HG03039 (cell line): ENCODE measurements around the gene ANKRD33B.

ENCODE experiments used
- ATAC-seq: cut with Tn5 transposase; IDR thresholded peaks from one replicate; pipeline ENCODE4 v1.9.1; 2021; ENCODE audit warnings: mild to moderate bottlenecking, moderate library complexity; ENCODE audit not compliant: unreplicated experiment

Gene ANKRD33B

GRCh38 chr5:10688651-10689171, 124.8 kb downstream of the ANKRD33B start:
- no peak for ATAC-seq

DNA sequence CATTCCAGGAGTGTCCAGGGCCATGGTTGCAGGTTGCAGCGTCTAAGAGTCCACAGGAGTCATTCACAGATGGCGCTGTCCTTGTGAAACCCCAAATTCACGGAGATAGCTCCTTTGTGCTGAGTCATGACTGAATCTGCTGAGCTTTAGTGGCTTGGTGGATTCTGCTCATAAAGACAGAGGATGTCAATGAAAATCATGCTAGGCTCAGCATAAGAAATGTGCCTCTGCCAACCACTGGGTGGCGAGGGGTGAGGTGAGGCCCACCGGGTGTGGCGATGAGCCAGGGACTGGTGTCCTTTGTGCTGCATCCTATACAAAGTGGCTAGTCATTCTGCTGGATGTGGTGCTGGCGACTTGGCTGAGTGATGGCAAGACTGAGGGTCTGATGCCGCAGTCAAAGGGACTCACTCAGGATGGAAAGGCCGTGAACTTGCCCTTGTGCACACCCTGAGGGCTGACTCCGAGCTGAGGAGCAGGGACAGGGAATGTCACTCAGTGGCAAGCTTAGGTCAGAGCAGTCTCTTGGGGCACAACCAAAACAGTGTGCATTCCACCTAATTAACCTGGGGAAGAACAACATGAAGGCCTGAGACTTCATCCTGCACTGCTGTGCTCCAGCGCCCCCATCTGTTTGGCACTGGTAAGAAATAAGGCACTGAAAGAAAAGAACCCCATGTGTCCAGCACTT, 125.7 kb downstream of the ANKRD33B start:
- ATAC-seq: no peak

DNA sequence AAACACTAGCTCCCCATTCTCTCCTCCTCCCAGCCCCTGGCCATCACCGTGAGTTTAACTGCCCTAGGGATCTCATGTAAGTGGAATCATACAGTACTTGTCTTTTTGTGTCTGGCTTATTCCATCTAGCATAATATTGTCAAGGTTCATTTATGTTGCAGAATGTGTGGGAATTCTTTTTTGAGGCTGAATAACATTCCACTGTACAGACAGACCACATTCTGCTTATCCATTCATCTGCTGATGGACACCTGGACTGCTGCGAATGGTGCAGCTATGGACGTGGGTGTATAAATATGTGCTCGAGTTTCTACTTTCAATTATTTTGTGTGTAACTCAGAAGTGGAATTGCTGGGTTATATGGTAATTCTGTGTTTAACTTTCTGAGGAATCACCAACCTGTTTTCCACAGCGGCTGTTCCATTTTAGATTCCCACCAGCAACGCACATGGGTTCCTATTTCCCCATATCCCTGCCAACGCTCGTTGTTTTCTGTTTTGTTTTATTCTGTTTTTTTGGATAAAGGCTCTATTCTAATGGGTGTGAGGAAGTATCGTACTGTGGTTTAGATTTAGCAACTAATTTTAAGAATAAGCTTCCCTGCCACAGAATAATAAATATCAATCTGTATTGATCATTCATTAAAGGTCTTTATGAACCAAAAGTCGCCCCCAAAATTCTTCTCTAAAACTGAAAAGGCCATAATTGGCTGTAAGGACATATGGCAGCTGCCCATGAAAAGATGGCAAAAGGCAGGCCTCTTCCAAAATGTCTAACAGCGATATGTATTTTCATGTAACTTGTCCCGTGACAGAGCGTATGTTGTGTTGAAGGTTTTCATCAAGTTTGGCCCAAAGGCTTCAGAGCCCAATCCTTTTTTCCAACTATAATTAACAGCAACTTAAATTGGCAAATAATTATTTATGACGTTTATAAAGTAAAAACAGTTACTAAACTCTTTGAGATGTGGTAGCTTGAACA, 126.9 kb downstream of the ANKRD33B start:
- no peak for ATAC-seq

- ATAC-seq: no peak
These were observed 128.2 kb downstream of the ANKRD33B start for GRCh38 chr5:10691826-10692785.

GRCh38 chr5:10695055-10695649, 131.3 kb downstream of the ANKRD33B start:
- ATAC-seq: no peak

DNA sequence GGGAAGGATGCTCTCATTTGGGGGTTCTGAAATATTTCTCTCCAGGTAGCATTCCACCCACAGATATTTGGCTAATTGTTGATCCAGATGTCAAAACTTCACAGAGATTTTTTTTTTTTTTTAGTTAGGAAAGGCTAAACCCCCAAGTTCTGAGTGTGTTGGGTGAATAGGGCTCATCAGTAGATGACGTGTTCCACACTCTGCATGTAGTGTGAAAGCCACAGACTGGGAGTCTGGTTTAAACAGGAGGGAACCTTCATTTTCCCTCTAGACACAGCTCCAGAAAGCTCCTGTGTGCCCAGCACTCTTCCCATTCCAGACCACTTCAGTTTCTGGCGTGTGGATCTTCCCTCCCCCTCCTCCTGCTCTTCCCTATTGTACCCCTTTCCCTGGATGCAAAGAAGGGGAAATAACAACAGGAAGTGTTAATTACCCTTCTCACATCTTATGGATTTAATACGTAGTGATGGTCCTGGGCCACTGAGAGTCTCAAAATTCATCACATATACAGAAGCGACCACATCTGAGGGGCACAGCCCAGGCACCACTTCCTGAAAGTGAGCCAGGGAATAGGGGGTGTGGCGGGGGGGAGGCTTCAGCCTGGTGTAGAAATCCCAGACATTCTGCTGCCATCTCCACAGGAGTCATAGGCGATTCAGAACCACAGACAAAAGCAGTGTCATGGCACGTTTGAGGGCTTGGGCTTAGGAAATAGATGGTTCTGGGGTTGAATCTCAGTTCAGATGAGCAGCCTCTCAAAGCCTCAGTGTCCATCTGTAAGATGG, 132.1 kb downstream of the ANKRD33B start:
- ATAC-seq: no peak

GRCh38 chr5:10699281-10699874, 135.5 kb downstream of the ANKRD33B start:
- peak; percentile 48 for ATAC-seq

GRCh38 chr5:10699987-10700386, 136.1 kb downstream of the ANKRD33B start:
- peak; percentile 49 for ATAC-seq

GRCh38 chr5:10700516-10700915, 136.6 kb downstream of the ANKRD33B start:
- ATAC-seq: no peak

DNA sequence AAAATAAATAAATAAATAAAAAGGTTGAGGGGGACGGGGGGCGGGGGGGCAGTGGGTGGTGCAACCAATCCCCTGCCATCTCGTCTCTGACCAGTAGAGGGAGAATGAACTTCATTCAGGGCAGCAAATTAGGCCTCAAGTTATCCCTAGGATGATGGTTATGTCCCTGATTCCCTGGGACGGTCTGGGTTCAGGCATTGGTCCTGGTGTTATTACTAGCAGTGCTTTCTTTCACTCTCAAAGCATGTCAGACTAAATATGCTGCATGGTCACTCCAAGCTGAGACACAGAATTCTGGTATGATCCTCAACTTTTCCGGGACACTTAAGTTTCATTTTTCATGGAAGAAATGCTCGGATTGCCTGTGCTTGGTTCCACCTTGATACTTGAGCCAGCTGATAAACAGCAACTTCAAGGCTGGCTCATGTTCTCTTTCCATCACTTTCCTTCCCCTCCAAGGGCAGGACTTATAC, 137.7 kb downstream of the ANKRD33B start:
- ATAC-seq: no peak

GRCh38 chr5:10702040-10702629, 138.3 kb downstream of the ANKRD33B start:
- no peak for ATAC-seq

DNA sequence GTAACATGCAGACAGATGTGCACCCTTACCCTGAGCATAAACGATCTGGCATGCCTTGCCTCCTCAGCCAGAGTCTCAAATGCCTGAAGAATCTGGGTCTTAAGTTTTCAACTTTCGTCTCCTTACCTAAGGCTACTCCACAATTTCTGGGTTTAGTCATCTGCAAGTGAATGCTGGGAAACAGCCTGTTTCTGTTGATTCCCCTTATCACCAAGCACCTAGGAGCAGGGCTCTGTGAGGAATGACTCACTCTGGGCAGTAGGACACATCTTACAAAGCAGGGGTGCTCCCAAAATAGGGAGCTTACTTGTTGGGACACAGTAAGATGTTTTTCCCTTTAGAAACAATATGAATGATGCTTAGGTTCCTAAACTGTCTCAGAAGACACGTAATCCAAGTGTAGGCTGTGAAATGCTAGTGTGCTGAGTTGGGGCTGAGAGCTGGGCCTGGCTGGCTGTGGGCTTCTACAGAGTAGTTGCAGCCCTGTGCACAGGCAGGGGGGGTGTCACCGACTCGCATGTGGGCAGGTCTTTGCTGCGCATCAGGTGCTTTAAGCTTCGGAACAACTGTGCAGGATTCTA, 139.1 kb downstream of the ANKRD33B start:
- ATAC-seq: no peak

- ATAC-seq: no peak
These were observed 139.8 kb downstream of the ANKRD33B start for GRCh38 chr5:10703676-10704075.

DNA sequence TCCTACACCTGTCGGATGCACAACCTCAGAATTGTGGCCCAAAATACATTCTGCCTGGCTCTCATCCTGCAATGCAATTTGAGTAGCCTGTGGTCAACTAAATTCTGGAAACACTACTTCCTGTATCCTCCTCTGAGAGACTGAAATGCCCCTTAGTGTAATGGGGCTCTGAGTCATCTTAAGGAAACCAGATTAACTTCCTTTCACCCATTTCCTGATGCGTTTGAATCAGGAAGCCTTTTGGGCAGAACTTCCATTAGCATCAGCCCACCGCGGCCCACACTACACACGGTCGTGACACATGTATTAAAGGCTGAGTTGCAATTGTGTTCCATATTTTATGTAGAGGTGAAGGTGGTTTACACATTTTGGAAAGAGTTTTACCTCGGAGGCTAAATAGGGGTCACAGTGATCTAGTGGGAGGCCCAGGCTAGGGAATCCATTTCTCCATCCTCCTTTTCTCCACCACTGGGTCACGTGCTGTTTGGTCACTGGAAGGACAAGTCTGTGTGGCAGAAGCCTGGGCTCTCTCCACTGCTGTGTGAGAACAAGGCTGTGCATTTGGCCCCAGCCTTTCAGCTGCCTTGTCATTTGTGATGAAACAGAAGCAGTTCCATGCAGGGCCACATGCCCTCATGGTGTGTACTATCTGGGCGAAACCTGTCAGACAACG, 141.2 kb downstream of the ANKRD33B start:
- ATAC-seq: no peak

DNA sequence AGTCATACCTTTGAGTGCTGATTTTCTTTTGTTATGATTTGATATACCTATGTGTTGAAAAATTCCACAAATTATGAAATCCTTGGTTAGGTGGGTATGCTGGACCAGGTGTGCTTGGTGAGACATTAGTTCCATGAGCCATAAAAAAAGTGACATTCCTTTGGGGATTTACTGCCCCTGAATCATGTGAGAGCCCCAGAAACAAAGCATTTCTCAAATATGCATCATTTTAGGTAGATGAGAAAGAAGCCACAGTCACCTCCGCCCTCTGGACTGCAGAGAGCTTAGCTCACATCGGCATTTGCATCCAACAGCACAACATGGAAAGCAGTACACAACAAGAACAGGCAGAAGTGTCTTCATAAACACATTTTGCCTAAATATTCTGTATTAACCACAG, 141.9 kb downstream of the ANKRD33B start:
- no peak for ATAC-seq

DNA sequence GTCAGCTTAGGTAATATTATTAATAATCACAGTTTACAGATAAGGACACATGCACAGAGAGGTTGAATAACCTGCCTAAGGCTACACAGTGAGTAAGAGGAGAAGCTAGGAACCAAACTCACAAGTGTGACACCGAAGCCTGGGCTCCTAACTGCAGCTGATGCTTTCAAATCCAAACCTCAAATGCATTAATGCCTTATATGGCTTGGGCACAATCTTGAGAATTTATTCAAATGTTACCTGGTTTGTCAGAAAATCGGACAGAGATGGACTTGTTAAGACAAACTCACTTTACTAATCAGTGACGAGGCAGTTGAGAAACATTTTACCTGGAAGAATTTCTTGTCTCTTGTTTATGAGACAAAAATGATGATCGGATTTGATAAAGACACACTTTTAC, 142.5 kb downstream of the ANKRD33B start:
- ATAC-seq: no peak
